ENCODE data around the gene TMEM185B. TPM values are rescaled to one million over a fixed set of nuclear protein-coding genes. Genes with fewer than 3 reads are reported as not detected.

Gene TMEM185B
- 10 to 100 TPM; 18.1 to 31.9 (median 26.2) TPM for total RNA-seq

- peak; percentile 87 to 89 for DNase-seq (ENCODE audit: low spot score in 2 of 2)
- intact Hi-C loops (cut with DNase I; ENCODE audit: low total_unique reads): no loop called here
Observed at GRCh38 chr2:120223034-120223912, at the start of gene TMEM185B. TSS of gene TMEM185B (minus strand) at chr2:120223400. CDS start at chr2:120222976, 424 bp downstream.

GRCh38 chr2:120271711-120272379 lies 48.6 kb upstream of the TMEM185B start:
- no peak overlapping the region for H3K4me3 ChIP-seq
- intact Hi-C loops (cut with DNase I; ENCODE audit: low total_unique reads): no loop called here
- TF ChIP-seq POLR2AphosphoS5 (IDR thresholded peaks at IDR 0.05) (no peak), CTCF (IDR thresholded peaks at IDR 0.05) (no peak), POLR2A (IDR thresholded peaks at IDR 0.05) (no peak)

More at GRCh38 chr2:120223034-120223912, at the start of gene TMEM185B:
- H3K9me3 ChIP-seq: no peaks in the 10 kb centered on the region
- no peaks in the 10 kb centered on the region for H3K27me3 ChIP-seq
- H3K36me3 ChIP-seq: no peaks in the 10 kb centered on the region
- peaks cover 0 to 10% of the 10 kb centered on the region in 2 donors for H3K4me1 ChIP-seq
- peak within 1 kb of the TSS; percentile 66 to 87 (median 69) for H3K4me3 ChIP-seq
- no peak for TF ChIP-seq POLR2A (IDR thresholded peaks at IDR 0.05)
- peak; percentile 8 to 59 (median 44) for TF ChIP-seq CTCF (IDR thresholded peaks at IDR 0.05)
- TF ChIP-seq POLR2AphosphoS5 (IDR thresholded peaks at IDR 0.05): peak; percentile 65 to 81 (median 77)
- peak within 1 kb of the TSS; percentile 96 to 98 for H3K27ac ChIP-seq

GRCh38 chr2:120269816-120270215 lies 46.6 kb upstream of the TMEM185B start:
- Histone ChIP-seq H3K4me3 (no peak overlapping the region), H3K27me3 (no peaks in the 10 kb centered on the region), H3K27ac (no peak overlapping the region), H3K4me1 (no peaks in the 10 kb centered on the region), H3K36me3 (no peaks in the 10 kb centered on the region), H3K9me3 (no peaks in the 10 kb centered on the region)
- no peak for DNase-seq (ENCODE audit: low spot score in 2 of 2)
- intact Hi-C loops (cut with DNase I; ENCODE audit: low total_unique reads): no loop called here
- no peak for TF ChIP-seq CTCF (IDR thresholded peaks at IDR 0.05)
- TF ChIP-seq POLR2AphosphoS5 (IDR thresholded peaks at IDR 0.05): no peak
- TF ChIP-seq POLR2A (IDR thresholded peaks at IDR 0.05): no peak

More at GRCh38 chr2:120271711-120272379, 48.6 kb upstream of the TMEM185B start:
- Histone ChIP-seq H3K27me3 (no peaks in the 10 kb centered on the region), H3K4me1 (no peaks in the 10 kb centered on the region), H3K36me3 (no peaks in the 10 kb centered on the region), H3K27ac (no peak overlapping the region), H3K9me3 (no peaks in the 10 kb centered on the region)
- no peak for DNase-seq (ENCODE audit: low spot score in 2 of 2)

GRCh38 chr2:120269076-120269744 lies 46.0 kb upstream of the TMEM185B start:
- intact Hi-C loops (cut with DNase I; ENCODE audit: low total_unique reads): no loop called here
- H3K36me3 ChIP-seq: no peaks in the 10 kb centered on the region
- H3K9me3 ChIP-seq: no peaks in the 10 kb centered on the region
- H3K4me3 ChIP-seq: no peak overlapping the region
- no peaks in the 10 kb centered on the region for H3K27me3 ChIP-seq
- no peak for TF ChIP-seq POLR2A (IDR thresholded peaks at IDR 0.05)
- no peak for TF ChIP-seq POLR2AphosphoS5 (IDR thresholded peaks at IDR 0.05)
- no peak for TF ChIP-seq CTCF (IDR thresholded peaks at IDR 0.05)
- no peak for DNase-seq (ENCODE audit: low spot score in 2 of 2)
- no peak overlapping the region for H3K27ac ChIP-seq
- H3K4me1 ChIP-seq: no peaks in the 10 kb centered on the region
